NCI-H345 treated with DMSO at 0.1 percent for 48 hours (cell line): Measurements from ENCODE around the gene DUSP1.

Experiments used
- DNase-seq: peaks from one replicate; lab custom pipeline; 2025; ENCODE audit not compliant: unreplicated experiment; lab: John Stamatoyannopoulos, UW

Gene DUSP1

DNA sequence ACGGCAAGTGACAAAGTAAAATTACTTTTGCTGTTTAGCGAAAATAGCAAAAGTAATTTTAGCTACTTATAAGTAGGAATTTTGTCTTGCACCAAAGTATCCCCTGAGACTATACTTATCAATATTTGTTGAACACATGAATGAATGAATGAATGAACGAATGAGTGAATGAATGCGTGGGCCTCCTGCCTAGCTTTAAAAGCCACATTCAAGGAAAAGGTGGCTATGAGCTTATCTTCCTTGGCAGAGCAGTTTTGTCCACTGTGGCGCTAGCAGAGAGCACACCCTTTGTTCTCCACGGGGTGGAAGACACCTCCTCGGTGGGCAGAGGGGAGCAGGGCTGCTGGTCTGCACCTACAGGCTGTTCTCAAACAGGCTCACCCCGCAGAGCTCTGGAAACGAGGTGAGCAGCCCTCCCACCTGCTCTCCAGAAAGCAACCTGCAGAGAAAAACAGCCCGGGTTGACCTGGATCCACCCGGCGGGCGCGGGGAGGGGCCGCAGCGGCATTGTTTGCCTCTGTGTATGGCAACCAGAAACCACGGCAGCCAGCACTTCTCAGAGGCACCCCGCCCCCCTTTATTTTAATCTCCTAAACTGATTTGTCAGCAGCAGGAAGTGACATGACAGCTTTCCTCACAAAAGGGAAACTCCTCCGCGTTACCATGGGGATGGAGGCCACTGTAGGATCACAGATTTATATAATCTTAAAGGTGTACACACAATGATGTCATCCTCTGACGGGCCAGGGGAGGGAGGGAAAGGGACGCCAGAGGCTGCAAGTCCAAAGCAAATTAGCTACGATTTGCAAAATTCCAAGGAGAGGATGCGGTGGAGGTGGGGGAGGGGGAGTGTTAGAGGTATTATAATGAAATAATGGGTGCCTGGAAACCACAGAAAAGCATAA, 5.9 kb downstream of the DUSP1 start:
- DNase-seq = peak; percentile 97

DNA sequence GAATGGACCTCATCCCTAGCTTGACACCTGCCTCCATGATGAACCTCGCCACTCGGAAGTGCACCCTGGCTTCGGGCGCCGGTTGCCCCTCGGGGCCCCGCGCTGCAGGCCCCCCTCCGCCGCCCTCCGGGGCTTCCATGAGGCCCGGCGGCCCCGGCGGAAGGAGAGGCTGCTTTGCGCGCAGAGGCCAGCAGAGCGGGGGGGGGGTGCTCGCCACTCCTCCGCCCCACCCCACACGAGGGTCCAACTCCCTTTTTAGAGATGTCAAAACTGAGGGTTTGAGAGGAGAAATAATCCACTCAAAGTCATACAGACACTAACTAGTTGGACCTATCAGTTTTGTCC, 7.9 kb downstream of the DUSP1 start:
- DNase-seq = no peak

GRCh38 chr5:172762214-172763119, 8.5 kb downstream of the DUSP1 start:
- DNase-seq = no peak

DNA sequence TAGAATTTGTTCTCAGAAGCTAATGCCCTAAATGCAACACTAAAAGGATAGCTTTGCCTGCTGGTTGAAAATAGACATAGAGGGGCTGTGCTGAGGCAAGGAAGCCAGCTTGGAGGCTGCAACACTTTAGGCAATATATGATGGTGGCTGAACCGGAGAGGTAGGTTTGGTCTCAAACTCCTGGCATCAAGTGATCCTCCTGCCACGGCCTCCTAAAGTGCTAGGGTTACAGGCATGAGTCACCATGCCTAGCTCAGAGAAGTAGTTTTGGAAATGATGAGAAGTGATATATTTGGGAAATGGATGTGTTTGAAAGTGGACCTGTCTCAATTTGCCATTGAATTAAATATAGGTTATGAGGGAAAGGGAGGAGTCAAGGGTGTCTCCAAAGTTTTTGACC, 10.0 kb downstream of the DUSP1 start:
- DNase-seq = no peak

DNA sequence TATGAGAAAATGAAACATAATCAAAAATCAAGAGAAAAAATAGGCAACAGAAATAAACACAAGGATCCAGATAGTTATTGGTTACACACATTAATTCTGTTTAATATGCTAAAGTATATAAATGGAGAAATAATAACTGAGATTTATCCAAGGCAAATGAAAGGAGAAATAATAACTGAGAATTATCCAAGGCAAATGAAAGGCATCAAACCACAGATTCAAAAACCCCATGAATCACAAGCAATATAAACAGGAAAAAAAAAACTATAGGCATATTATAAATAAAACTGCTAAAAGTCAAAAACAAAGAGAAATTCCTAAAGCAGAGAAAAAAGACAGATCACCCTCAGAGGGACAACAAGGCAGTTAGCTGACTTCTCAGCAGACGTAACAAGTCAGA, 10.9 kb downstream of the DUSP1 start:
- DNase-seq = no peak

GRCh38 chr5:172758834-172759149, 12.2 kb downstream of the DUSP1 start:
- no peak for DNase-seq

DNA sequence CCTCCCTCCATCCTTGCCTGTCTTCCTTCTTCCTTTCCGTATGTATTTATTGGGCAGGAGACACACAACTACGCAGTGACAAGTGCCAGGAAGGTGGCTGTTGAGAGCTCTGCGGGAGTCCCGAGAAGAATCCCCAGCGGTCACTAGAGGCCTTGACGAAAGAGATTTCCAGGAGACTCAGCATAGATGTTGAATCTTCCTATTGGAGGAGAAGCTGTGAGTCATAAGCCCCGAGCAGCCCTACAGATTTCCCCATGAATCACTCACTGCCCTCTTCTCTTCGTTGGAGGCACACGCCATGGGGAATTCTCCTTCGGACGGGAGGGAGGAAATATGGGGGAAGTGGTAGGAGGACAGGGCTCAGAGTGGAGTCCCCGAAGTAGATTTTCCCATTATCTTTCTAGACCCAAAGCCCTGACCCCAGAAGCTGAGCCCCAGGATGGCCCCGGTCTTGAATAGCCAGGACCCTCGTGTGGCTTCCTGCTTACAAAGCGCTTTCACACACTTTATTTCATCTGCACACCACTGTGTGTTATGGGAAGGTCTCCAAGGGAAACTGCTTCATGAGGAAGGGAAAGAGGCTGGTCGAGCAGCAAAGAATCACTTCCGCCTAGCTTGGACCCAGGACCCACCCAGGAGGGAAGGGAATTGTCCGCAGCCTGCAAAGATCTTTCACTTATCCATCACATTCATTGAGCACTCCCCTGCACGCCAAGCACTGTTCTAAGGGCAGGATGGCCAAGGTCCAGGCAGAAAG, 12.7 kb downstream of the DUSP1 start:
- no peak for DNase-seq

DNA sequence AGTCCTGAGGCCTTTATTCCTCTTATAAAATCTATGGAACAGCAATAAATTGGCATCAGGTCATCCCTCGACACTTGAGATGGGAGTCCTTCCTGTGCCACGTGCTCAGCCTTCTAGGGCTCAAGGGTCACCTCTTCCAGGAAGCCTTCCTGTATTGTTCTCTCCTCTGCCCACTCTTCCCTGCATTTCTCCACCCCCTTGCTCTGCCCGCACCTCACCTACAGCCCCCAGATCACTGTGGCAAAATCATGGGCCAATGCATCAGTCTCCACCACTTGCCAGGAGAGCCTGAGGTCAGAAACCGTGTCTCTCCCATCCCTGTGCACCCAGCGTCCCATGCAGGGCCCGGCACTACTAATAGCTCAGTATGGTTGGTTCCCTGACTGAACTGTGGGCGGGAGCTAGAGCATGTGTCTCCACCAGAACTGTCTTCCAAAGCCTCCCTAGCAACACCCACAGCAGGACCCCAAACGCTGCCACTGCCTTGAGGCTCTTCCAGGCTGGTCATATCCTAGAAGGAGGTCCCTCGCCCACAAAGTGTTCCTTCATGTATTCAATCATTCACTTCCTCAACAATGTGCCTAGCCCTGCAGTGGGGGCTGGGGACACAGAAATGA, 13.5 kb downstream of the DUSP1 start:
- DNase-seq = no peak

DNA sequence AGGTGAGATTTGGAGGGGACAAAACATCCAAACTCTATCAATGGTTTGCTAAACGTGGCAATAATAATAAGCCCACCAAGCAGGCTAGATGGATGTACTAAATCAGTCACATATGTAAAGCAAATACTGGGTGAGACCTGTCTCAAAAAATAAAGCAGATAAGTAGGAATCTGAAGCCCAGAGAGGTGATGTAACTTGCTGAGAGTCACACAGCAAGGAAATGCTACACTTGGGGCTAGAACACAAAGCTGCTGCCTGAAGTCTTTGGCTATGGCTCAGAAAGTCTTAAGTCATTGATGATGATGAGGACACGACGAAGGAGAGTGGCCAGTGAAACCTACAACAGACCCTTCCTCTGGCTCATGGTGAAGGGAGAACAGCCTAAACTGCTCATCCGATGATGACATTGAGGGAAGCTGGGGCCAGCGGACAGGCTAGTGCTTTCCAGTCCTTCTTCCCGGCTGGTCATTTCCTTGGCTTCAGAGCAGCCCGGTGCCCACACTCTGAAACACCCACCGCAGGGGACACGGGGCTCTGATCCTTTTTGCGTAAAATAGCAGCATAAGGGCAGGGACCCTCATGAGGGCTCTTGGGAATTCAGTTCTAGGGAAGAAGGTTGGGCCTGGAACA, 14.1 kb downstream of the DUSP1 start:
- DNase-seq = no peak

DNA sequence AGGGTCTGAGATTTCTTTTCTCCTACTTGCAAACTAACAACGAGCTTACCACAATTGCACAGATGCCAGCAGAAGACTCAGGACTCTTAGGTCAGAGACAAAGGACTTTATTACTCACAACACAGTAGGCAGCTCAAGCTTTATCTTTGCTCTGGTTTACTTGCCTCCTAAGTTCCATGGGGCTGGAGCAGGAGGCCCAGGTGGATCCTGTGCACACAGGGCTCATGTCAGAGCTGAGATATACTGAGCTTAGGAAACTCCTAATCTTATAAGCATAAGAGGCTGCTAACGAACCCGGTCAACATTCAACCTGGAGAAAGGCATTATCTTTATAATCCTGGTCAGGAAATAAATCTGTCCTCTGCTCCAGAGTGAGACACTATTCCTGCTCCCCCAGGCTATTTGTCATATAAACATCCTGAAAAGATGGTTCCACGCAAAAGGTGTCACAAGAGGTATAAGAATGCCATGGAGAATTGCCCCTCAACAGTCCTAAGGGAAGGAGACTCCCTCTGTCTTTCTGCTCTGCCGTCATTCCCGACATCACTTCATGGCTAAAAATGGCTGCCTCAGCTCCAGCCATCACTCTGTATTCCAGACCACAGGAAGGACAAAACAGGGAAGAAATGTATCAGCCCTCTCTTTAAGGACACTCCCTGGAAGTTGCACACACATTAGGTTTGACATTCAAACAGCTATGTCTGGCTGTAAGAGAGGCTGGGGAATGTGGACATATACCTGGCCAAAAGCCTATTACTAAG, 16.2 kb downstream of the DUSP1 start:
- no peak for DNase-seq

DNA sequence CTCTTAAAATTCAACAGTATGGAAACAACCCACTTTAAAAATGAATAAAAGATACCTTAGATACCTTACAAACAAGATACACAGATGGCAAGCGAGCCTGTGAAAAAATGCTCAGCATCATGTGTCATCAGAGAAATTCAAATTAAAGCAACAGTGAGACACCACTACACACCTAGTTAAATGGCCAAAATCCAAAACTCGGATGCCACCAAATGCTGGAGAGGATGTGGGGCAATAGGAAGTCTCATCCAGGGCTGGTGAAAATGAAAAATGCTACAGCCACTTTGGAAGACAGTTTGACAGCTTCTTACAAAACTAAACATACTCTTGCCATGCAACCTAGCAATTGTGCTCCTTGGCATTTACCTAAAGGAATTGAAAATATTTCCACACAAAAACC, 17.9 kb downstream of the DUSP1 start:
- no peak for DNase-seq

DNA sequence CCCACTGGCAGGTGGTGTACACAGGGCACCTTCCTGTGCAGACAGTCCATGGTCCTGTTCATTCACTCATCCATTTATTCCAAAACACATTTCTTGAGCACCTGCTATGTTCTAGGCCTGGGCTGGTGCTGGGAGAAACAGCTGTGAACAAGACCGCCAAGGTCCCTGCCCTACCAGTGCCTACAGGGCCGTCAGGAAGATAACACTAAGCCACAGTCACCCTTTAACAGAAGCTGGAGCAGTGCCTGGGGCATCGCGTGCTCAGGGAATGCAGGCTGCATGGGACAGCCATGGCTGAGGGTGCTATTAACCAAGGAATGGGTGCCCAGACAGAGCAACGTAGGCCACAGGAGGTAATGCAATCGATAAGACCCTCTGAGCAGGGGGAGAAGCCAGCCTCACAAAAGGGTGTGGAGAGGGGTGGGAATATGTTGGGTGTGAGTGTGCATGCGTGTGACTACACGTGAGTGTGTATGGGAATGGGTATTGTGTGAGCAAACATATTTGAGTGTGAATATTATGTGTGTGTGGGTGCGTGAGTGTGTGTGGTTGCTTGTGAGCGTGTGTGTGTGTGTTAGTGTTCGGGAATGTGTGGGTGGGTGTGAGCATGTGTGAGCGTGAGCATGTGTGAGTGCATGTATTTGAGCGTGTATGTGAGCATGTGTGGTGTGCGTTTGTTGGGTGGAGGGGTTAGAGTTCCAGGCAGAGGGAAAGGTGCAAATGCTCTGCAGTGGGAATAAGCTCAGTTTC, 19.1 kb downstream of the DUSP1 start:
- no peak for DNase-seq

- no peak for DNase-seq
Measured at GRCh38 chr5:172749881-172750633, 20.9 kb downstream of the DUSP1 start.

DNA sequence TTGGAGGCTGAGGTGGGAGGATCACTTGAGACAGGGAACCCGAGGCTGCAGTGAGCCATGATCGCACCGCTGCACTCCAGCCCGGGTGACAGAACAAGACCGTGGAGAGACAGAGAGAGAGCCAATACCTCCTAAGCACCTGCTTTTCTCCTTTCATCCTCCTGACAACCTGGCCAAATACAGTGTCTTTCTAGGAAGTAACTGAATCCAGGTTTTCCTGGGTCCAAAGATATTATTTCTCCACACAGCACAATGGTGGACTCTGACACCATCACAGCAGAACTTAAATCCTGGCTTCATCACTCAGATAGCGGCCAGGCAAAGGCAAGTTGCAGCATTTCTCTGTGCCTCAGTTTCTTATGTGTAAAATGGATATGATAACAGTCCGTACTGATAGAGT, 21.9 kb downstream of the DUSP1 start:
- no peak for DNase-seq

GRCh38 chr5:172748341-172748843, 22.6 kb downstream of the DUSP1 start:
- DNase-seq = no peak

- DNase-seq = no peak
Measured at GRCh38 chr5:172747471-172747870, 23.5 kb downstream of the DUSP1 start.

- no peak for DNase-seq
Measured at GRCh38 chr5:172746725-172747124, 24.3 kb downstream of the DUSP1 start.

- no peak for DNase-seq
Measured at GRCh38 chr5:172745838-172746237, 25.2 kb downstream of the DUSP1 start.
